Cardiac fibroblast (primary cell): ENCODE data around the gene PSKH1.
A peak's percentile ranks its signal among the peaks of the same experiment; 100 is the strongest.

ENCODE experiments used
- DNase-seq, 2 donors: peaks; one replicate each; pipeline versions ENCODE4 v3.0.0 to v3.0.0-alpha.2; 2010; ENCODE audit warnings: low read depth in 2 of 2
- H3K4me3 ChIP-seq, 2 donors: replicated peaks in 1 of 2; 1 replicate in 1 of 2; 2 replicates in 1 of 2; pipeline ENCODE4 v1.5.1; 2011; ENCODE audit warnings: low read depth in 2 of 2, low read length in 2 of 2, mild to moderate bottlenecking in 2 of 2, moderate library complexity in 1 of 2
- CTCF ChIP-seq: IDR thresholded peaks from one replicate; pipeline ENCODE4 v1.5.1; 2011; ENCODE audit warnings: low read depth, mild to moderate bottlenecking, low read length, inconsistent platforms

The PSKH1 gene

GRCh38 chr16:67959536-67960329, 66.7 kb downstream of the PSKH1 start:
- no peak overlapping the region for H3K4me3 ChIP-seq
- peak; percentile 74 to 76 for DNase-seq
- TF ChIP-seq CTCF, result no peak

GRCh38 chr16:67961551-67961957, 68.5 kb downstream of the PSKH1 start:
- H3K4me3 ChIP-seq, result no peak overlapping the region
- DNase-seq, result no peak

GRCh38 chr16:67962135-67962534, 69.1 kb downstream of the PSKH1 start:
- DNase-seq, result no peak
- no peak overlapping the region for H3K4me3 ChIP-seq
- TF ChIP-seq CTCF, result no peak

More at GRCh38 chr16:67961551-67961957, 68.5 kb downstream of the PSKH1 start:
- TF ChIP-seq CTCF, result no peak

GRCh38 chr16:67963292-67963661, 70.2 kb downstream of the PSKH1 start:
- H3K4me3 ChIP-seq, result no peak overlapping the region
- no peak for DNase-seq
- TF ChIP-seq CTCF, result no peak

GRCh38 chr16:67963662-67964321, 70.7 kb downstream of the PSKH1 start:
- no peak for TF ChIP-seq CTCF
- H3K4me3 ChIP-seq, result no peak overlapping the region
- no peak for DNase-seq

- H3K4me3 ChIP-seq, result no peak overlapping the region
- DNase-seq, result no peak
- TF ChIP-seq CTCF, result no peak
Observed at GRCh38 chr16:67964477-67965131, 71.5 kb downstream of the PSKH1 start.
